Psoas muscle (tissue), 8 donors: Measurements from ENCODE around the gene SFT2D2. TPM values are rescaled to one million over a fixed set of nuclear protein-coding genes. Genes with fewer than 3 reads are reported as not detected.
"Not testable (repeated sequence)": the region's sequence is repeated elsewhere in the genome, so short reads cannot be mapped to it uniquely, and the experiment has no call there.

Experiments used
- ATAC-seq, 4 donors: fragments of 200-7000 bp; cut with Tn5 transposase; one replicate each; pipeline ENCODE4 v1.9.1; 2020; ENCODE audit warnings: moderate library complexity in 3 of 4, mild to moderate bottlenecking in 2 of 4
- DNase-seq, 2 donors: peaks; one replicate each; pipeline ENCODE4 v3.0.0-alpha.2; 2020
- H3K27ac ChIP-seq: fragments of 200-600 bp; one replicate; pipeline ENCODE4 v1.8.0; 2022
- H3K27me3 ChIP-seq, 3 donors: fragments of 200-600 bp in 1 of 3; one replicate each; pipeline versions ENCODE4 v1.6.1 to v1.8.0; 2013 to 2022; ENCODE audit warnings: low read length in 2 of 3, mild to moderate bottlenecking in 2 of 3, moderate library complexity in 1 of 3; ENCODE audit not compliant: insufficient read depth in 3 of 3
- H3K36me3 ChIP-seq, 2 donors: fragments of 200-600 bp in 1 of 2; one replicate each; pipeline versions ENCODE4 v1.6.1 to v1.8.0; 2013 to 2022; ENCODE audit warnings: low read depth in 1 of 2, mild to moderate bottlenecking in 1 of 2, moderate library complexity in 1 of 2; ENCODE audit not compliant: insufficient read depth in 1 of 2
- H3K4me1 ChIP-seq: fragments of 200-600 bp; one replicate; pipeline ENCODE4 v1.8.0; 2022
- H3K4me3 ChIP-seq: fragments of 200-600 bp; one replicate; pipeline ENCODE4 v1.8.0; 2022; ENCODE audit warnings: mild to moderate bottlenecking
- H3K9me3 ChIP-seq: fragments of 200-600 bp; one replicate; pipeline ENCODE4 v1.8.0; 2022
- CTCF ChIP-seq: fragments of 200-600 bp; IDR thresholded peaks from one replicate; pipeline ENCODE4 v1.8.0; 2022; ENCODE audit warnings: antibody characterized with exemption
- WGBS, 3 donors: extraction: QIAGEN DNeasy Blood & Tissue Kit; methylation state at CpG; one replicate each; pipeline versions ENCODE4 v1.1.6 to v1.1.7; 2013; 5-methylcytosine and 5-hydroxymethylcytosine counted together
- intact Hi-C, 2 donors: fragments of 100-400 bp; cut with DNase I; formaldehyde crosslinking; loops; one replicate each; pipeline versions ENCODE4 v1.11.0 to v1.14.2; 2022
- polyA plus RNA-seq, 3 donors: library from polyadenylated mRNA; stranded (reverse); fragments of 200-250 nt; gene quantifications; one replicate each; pipeline ENCODE4 v1.2.3, GENCODE V29; 2013
- total RNA-seq, 4 donors: library from RNA; stranded (reverse); fragmentation: NEBNext Ultra II Directional in 2 of 4; extraction: Animal tissue kit (Norgen Biotek cat#: 25700) in 2 of 4; gene quantifications; one replicate each; pipeline versions ENCODE4 v1.2.1 to v1.2.4, GENCODE V29; 2021 to 2023
- donor health status: healthy with polysubstance abuse.
- donor health status: DM: no; HTN: no; CAD: no; lungs with moderate emphysema.
- donor health status: Bipolar disorder and iron deficiency.
- donor health status: healthy.
- donor health status: DM: yes; HTN: yes; CAD: no.
- donor health status: DM: no; HTN: no; CAD: no.
- donor health status: DM: no; HTN: no; CAD: no.
- donor health status: DM: yes; HTN: yes; CAD: no.

SFT2D2 gene
- total and polyA plus RNA-seq, 7 donors, result 2.0 to 15.5 (median 12.7) TPM

DNA sequence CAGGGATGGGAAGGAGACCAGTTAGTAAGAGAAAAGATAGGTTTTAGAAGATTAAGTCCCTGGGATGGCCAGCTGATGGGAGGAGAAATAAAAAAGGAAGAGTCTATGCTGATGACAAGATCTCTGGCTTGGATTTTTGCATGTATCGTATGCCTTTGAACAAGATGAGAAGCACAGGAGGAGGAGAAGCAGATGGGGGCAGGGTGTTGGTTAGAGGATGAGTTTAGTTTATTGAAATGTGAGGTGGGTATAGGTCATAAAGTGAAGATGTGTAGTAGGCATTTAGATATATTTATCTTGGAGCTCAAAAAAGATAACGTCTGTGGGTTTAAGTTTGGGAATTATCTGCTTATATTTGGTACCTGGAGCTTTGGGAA, 45.7 kb upstream of the SFT2D2 start:
- intact Hi-C loops, result no loop called here
- peaks cover 0 to 13% of the 10 kb centered on the region in 2 donors for H3K36me3 ChIP-seq
- peak overlapping the region; percentile 88 for H3K27ac ChIP-seq
- peaks cover 10% of the 10 kb centered on the region for H3K4me1 ChIP-seq
- H3K4me3 ChIP-seq, result peak overlapping the region; percentile 74
- no peak for TF ChIP-seq CTCF
- H3K9me3 ChIP-seq, result no peaks in the 10 kb centered on the region
- DNase-seq, result no peak
- ATAC-seq, result no peak
- H3K27me3 ChIP-seq, result no peaks in the 10 kb centered on the region
- 42 to 48% (median 45%) methylated on average over 2 of the region's 2 CpGs for WGBS, 3 donors

GRCh38 chr1:168181063-168181720, 44.6 kb upstream of the SFT2D2 start:
- intact Hi-C loops, ATAC-seq, DNase-seq, H3K27me3 ChIP-seq, H3K27ac ChIP-seq, H3K9me3 ChIP-seq, H3K4me3 ChIP-seq: not testable (repeated sequence)
- peaks cover 0 to 23% of the 10 kb centered on the region in 2 donors for H3K36me3 ChIP-seq
- H3K4me1 ChIP-seq, result peaks cover 10% of the 10 kb centered on the region
- WGBS, 3 donors, result 90 to 96% (median 96%) methylated on average over 15 of the region's 15 CpGs

DNA sequence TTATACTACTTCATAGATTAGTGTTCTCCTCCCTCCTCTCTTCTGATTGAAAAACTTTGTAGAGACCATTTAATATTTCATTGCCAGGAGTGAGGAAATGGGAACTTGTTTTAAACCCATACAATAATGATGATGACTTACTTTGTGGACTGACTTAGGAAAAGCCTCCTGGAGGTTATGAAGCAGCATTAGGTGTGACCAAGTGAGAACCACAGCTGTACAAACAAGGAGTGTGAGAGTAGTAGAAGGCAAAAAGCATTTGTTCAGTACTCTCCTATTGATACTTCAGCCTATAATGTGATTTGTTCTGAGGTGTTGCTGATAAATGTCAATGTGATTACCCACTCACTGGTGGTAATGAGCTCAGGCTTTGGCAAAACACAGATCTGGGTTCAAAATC, 38.6 kb upstream of the SFT2D2 start:
- H3K9me3 ChIP-seq, result no peaks in the 10 kb centered on the region
- H3K27me3 ChIP-seq, result no peaks in the 10 kb centered on the region
- no peak for TF ChIP-seq CTCF
- no peaks in the 10 kb centered on the region for H3K4me1 ChIP-seq
- intact Hi-C loops, result no loop called here
- no peak for DNase-seq
- H3K36me3 ChIP-seq, result peaks cover 3 to 78% of the 10 kb centered on the region in 2 donors
- ATAC-seq, result no peak
- H3K4me3 ChIP-seq, result no peak overlapping the region
- no peak overlapping the region for H3K27ac ChIP-seq

- 62 to 72% (median 70%) methylated on average over 2 of the region's 2 CpGs for WGBS, 3 donors
- H3K4me3 ChIP-seq, result no peak overlapping the region
- DNase-seq (no peak), ATAC-seq (no peak)
- H3K4me1 ChIP-seq, result no peaks in the 10 kb centered on the region
- H3K27ac ChIP-seq, result no peak overlapping the region
- H3K36me3 ChIP-seq, result peaks cover 3 to 95% of the 10 kb centered on the region in 2 donors
- no peaks in the 10 kb centered on the region for H3K27me3 ChIP-seq
- intact Hi-C loops, result no loop called here
- H3K9me3 ChIP-seq, result no peaks in the 10 kb centered on the region
- TF ChIP-seq CTCF, result no peak
Measured at GRCh38 chr1:168190403-168190802, 35.4 kb upstream of the SFT2D2 start.

- intact Hi-C loops, result no loop called here
- H3K4me3 ChIP-seq, result no peak overlapping the region
- DNase-seq, result no peak
Measured at GRCh38 chr1:168195199-168196135, 30.3 kb upstream of the SFT2D2 start.

More at GRCh38 chr1:168195199-168196135, 30.3 kb upstream of the SFT2D2 start:
- H3K27me3 ChIP-seq, result no peaks in the 10 kb centered on the region
- H3K36me3 ChIP-seq, result peaks cover 0 to 97% of the 10 kb centered on the region in 2 donors
- TF ChIP-seq CTCF, result no peak
- WGBS, 3 donors, result 94 to 97% (median 97%) methylated on average over 4 of the region's 4 CpGs
- no peaks in the 10 kb centered on the region for H3K4me1 ChIP-seq
- no peak overlapping the region for H3K27ac ChIP-seq
- ATAC-seq, result no peak
- H3K9me3 ChIP-seq, result no peaks in the 10 kb centered on the region
